ENCODE measurements around the gene COPS3. TPM values are rescaled to one million over a fixed set of nuclear protein-coding genes. Genes with fewer than 3 reads are reported as not detected.

COPS3 gene
- total RNA-seq, 1 experiment from 2014 or later: 113 TPM

- Histone ChIP-seq H4K8ac (replicated peaks; ENCODE audit: insufficient read length, low read depth, low read length) (no peak overlapping the region), H3K4me1 (ENCODE audit: insufficient read depth, low read length) (no peaks in the 10 kb centered on the region), H3K79me1 (ENCODE audit: insufficient read depth, low read depth, low read length, poor library complexity, severe bottlenecking) (no peaks in the 10 kb centered on the region), H3K4ac (ENCODE audit: low read depth, low read length) (no peak overlapping the region), H3K18ac (ENCODE audit: insufficient read length, low read depth, low read length) (no peak overlapping the region), H2BK12ac (ENCODE audit: insufficient read length, low read depth, low read length) (no peak overlapping the region), H3K14ac (ENCODE audit: insufficient read depth, low read length) (no peak overlapping the region), H2BK5ac (ENCODE audit: insufficient read length, low read length) (no peak overlapping the region), H4K5ac (ENCODE audit: insufficient read length, low read depth, low read length) (no peak overlapping the region), H4K20me1 (ENCODE audit: control insufficient read depth, insufficient read depth, insufficient read length) (no peaks in the 10 kb centered on the region), H3K9ac (ENCODE audit: extremely low read depth, insufficient read length, low read length) (no peak overlapping the region), H2BK20ac (ENCODE audit: low read depth, low read length, poor library complexity, severe bottlenecking) (no peak overlapping the region), H3K9me3 (ENCODE audit: control insufficient read depth, low read depth, low read length) (no peaks in the 10 kb centered on the region), H3K27ac (ENCODE audit: insufficient read length, low read depth, low read length) (no peak overlapping the region), H2AFZ (ENCODE audit: low read length) (no peak overlapping the region), H3K79me2 (ENCODE audit: insufficient read depth, low read length) (no peaks in the 10 kb centered on the region), H3K56ac (ENCODE audit: insufficient read length, low read depth, low read length) (no peak overlapping the region), H3K4me2 (ENCODE audit: insufficient read depth, insufficient read length, low read length) (no peak overlapping the region), H2BK120ac (ENCODE audit: low read depth, low read length, poor library complexity, severe bottlenecking) (no peak overlapping the region), H4K91ac (ENCODE audit: insufficient read length, low read depth, low read length) (no peak overlapping the region), H2BK15ac (ENCODE audit: low read depth, low read length) (no peak overlapping the region), H2AK5ac (ENCODE audit: insufficient read length, low read length) (no peak overlapping the region), H3T11ph (ENCODE audit: low read length) (no peak overlapping the region), H3K27me3 (ENCODE audit: insufficient read depth, low read length) (no peaks in the 10 kb centered on the region), H3K23ac (ENCODE audit: insufficient read length, low read depth, low read length) (no peak overlapping the region), H3K23me2 (ENCODE audit: insufficient read length, low read depth, low read length, poor library complexity, severe bottlenecking) (no peaks in the 10 kb centered on the region)
- Mint-ChIP-seq H3K27me3 (ENCODE audit: low read depth) (no peaks in the 10 kb centered on the region), H3K36me3 (ENCODE audit: insufficient read depth in 1 of 3, low read depth in 3 of 3) (peaks cover 15 to 57% (median 51%) of the 10 kb centered on the region in 3 experiments; a peak in 6 of 7 replicates), H3K4me3 (no peak overlapping the region), H3K9me3 (no peaks in the 10 kb centered on the region), H3K4me1 (peaks cover 0 to 6% of the 10 kb centered on the region in 2 experiments; a peak in 1 of 4 replicates), H3K27ac (no peak overlapping the region)
- TF ChIP-seq, protein P1, sequence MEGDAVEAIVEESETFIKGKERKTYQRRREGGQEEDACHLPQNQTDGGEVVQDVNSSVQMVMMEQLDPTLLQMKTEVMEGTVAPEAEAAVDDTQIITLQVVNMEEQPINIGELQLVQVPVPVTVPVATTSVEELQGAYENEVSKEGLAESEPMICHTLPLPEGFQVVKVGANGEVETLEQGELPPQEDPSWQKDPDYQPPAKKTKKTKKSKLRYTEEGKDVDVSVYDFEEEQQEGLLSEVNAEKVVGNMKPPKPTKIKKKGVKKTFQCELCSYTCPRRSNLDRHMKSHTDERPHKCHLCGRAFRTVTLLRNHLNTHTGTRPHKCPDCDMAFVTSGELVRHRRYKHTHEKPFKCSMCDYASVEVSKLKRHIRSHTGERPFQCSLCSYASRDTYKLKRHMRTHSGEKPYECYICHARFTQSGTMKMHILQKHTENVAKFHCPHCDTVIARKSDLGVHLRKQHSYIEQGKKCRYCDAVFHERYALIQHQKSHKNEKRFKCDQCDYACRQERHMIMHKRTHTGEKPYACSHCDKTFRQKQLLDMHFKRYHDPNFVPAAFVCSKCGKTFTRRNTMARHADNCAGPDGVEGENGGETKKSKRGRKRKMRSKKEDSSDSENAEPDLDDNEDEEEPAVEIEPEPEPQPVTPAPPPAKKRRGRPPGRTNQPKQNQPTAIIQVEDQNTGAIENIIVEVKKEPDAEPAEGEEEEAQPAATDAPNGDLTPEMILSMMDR (conservative IDR thresholded peaks at IDR 0.05): no peak
- no CpG with 5 or more reads among the region's 3 CpGs for WGBS (ENCODE audit: extremely low coverage, insufficient read length, low lambda C conversion rate)
- no peak for DNase-seq
Measured at GRCh38 chr17:17246879-17247278, 34.2 kb downstream of the COPS3 start.
